GM12878 (cell line): ENCODE measurements around the gene MORC1. TPM values are rescaled to one million over a fixed set of nuclear protein-coding genes. Genes with fewer than 3 reads are reported as not detected.

Source experiments
- ATAC-seq: fragments of 200-7000 bp; cut with Tn5 transposase; 3 replicates; pipeline ENCODE4 v1.9.1; 2020; ENCODE audit warnings: mild to moderate bottlenecking, moderate library complexity
- BruUV-seq: library from RNA; stranded (reverse); fragments of 400-500 nt; replicated peaks from 2 replicates; lab custom pipeline; 2021; lab: Mats Ljungman, UMichigan
- CTCF ChIA-PET: fragments of 300-600 bp; sonication (Branson Sonifier 250); formaldehyde crosslinking; extraction: SDS; loops from one replicate; lab custom pipeline; 2021; ENCODE audit warnings: inconsistent platforms; lab: Yijun Ruan, JAX
- POLR2A ChIA-PET: fragments of 350-600 bp; formaldehyde crosslinking; extraction: SDS; loops from one replicate; lab custom pipeline; 2021; ENCODE audit warnings: inconsistent platforms; lab: Charles Lee
- RAD21 ChIA-PET: fragments of 300-600 bp; sonication (Branson Sonifier 250); formaldehyde crosslinking; loops from one replicate; lab custom pipeline; 2023; ENCODE audit warnings: antibody characterized with exemption; ENCODE audit not compliant: unreplicated experiment; lab: Charles Lee
- SMC1A ChIA-PET: fragments of 300-600 bp; sonication (Branson Sonifier 250); formaldehyde crosslinking; loops from one replicate; lab custom pipeline; 2023; ENCODE audit not compliant: unreplicated experiment, uncharacterized antibody; lab: Charles Lee
- DNase-seq: peaks from one replicate; pipeline ENCODE4 v3.0.0-alpha.2; 2011; ENCODE audit warnings: low read depth, low spot score
- FAIRE-seq: peaks from 3 replicates; lab custom pipeline; 2011; peaks lifted over from hg19 to GRCh38; lab: Jason Lieb, UNC
- H2AFZ ChIP-seq: 2 replicates; pipeline ENCODE4 v1.6.0; 2011; ENCODE audit warnings: low read depth, low read length, control low read depth; ENCODE audit not compliant: control insufficient read depth
- H3K27ac ChIP-seq: 2 replicates; pipeline ENCODE4 v1.5.1; 2011; ENCODE audit warnings: control low read depth; ENCODE audit not compliant: control insufficient read depth, insufficient read depth
- H3K27me3 ChIP-seq, 2 experiments: replicated peaks in 1 of 2; 2 replicates each; pipeline versions ENCODE4 v1.6.0 to v1.6.1; 2011; ENCODE audit warnings: low read length in 1 of 2; ENCODE audit not compliant: control insufficient read depth in 2 of 2, insufficient read depth in 2 of 2
- H3K36me3 ChIP-seq, 2 experiments: 2 replicates each; pipeline ENCODE4 v1.5.1; 2011; ENCODE audit warnings: low read length in 1 of 2; ENCODE audit not compliant: control insufficient read depth in 2 of 2, insufficient read depth in 2 of 2
- H3K4me1 ChIP-seq: 2 replicates; pipeline ENCODE4 v1.6.1; 2011; ENCODE audit warnings: mild to moderate bottlenecking, low read length, moderate library complexity, mixed read lengths; ENCODE audit not compliant: control insufficient read depth, insufficient read depth
- H3K4me2 ChIP-seq: 2 replicates; pipeline ENCODE4 v1.6.0; 2011; ENCODE audit warnings: control low read depth; ENCODE audit not compliant: control insufficient read depth, insufficient read depth
- H3K4me3 ChIP-seq: fragments of 200-600 bp; sonication (generic); 2 replicates; pipeline ENCODE4 v1.5.1; 2016
- H3K79me2 ChIP-seq: 2 replicates; pipeline ENCODE4 v1.6.0; 2011; ENCODE audit warnings: low read length; ENCODE audit not compliant: control insufficient read depth, insufficient read depth
- H3K9ac ChIP-seq: 2 replicates; pipeline ENCODE4 v1.8.0; 2011; ENCODE audit warnings: low read length, control low read depth, mixed read lengths; ENCODE audit not compliant: control insufficient read depth, insufficient read depth
- H3K9me3 ChIP-seq: replicated peaks from 3 replicates; pipeline ENCODE4 v1.5.1; 2011; ENCODE audit warnings: mild to moderate bottlenecking, low read length; ENCODE audit not compliant: control insufficient read depth, insufficient read depth
- H4K20me1 ChIP-seq: 2 replicates; pipeline ENCODE4 v1.6.0; 2011; ENCODE audit not compliant: control insufficient read depth, insufficient read depth
- CHD2 ChIP-seq: IDR thresholded peaks from 2 replicates; pipeline ENCODE4 v1.6.1; 2011; ENCODE audit warnings: low read depth, low read length, improper control_type of control experiment, borderline replicate concordance
- EZH2 ChIP-seq: IDR thresholded peaks from 2 replicates; pipeline ENCODE4 v1.6.1; 2012; ENCODE audit warnings: low read depth, mild to moderate bottlenecking, control low read depth, inconsistent platforms, low read length, borderline replicate concordance; ENCODE audit not compliant: control insufficient read depth
- NR2C1 ChIP-seq: fragments of 450-650 bp; IDR thresholded peaks from 2 replicates; pipeline ENCODE4 v1.6.1; 2017; ENCODE audit warnings: antibody characterized with exemption, mild to moderate bottlenecking, moderate library complexity
- RAD51 ChIP-seq: fragments of 450-650 bp; IDR thresholded peaks from 2 replicates; pipeline ENCODE4 v1.6.1; 2016; ENCODE audit warnings: moderate library complexity, mild to moderate bottlenecking, inconsistent platforms
- SMAD5 ChIP-seq: IDR thresholded peaks from 2 replicates; pipeline ENCODE4 v1.6.1; 2016; ENCODE audit warnings: antibody characterized with exemption, low read depth
- ZBTB11 ChIP-seq: fragments of 450-650 bp; formaldehyde crosslinking; IDR thresholded peaks from 2 replicates; pipeline ENCODE4 v1.5.0; 2022; ENCODE audit warnings: mild to moderate bottlenecking, missing genetic modification characterization
- ZNF24 ChIP-seq: fragments of 450-650 bp; IDR thresholded peaks from 2 replicates; pipeline ENCODE4 v1.6.1; 2017; ENCODE audit warnings: antibody characterized with exemption, mild to moderate bottlenecking
- ZNF274 ChIP-seq: IDR thresholded peaks from one replicate; pipeline ENCODE4 v1.8.0; 2011; ENCODE audit not compliant: insufficient read length, insufficient read depth
- WGBS: methylation state at CpG from one replicate; pipeline ENCODE4 v1.1.6; 2016; ENCODE audit warnings: low lambda C conversion rate; ENCODE audit not compliant: insufficient replicate concordance, insufficient coverage; ENCODE audit errors: missing lambda C conversion rate; 5-methylcytosine and 5-hydroxymethylcytosine counted together
- in situ Hi-C: fragments of 300-500 bp; cut with MboI; formaldehyde crosslinking; loops from 9 replicates; pipeline ENCODE4 v1.14.3; 2018; ENCODE audit warnings: mixed read lengths
- intact Hi-C: fragments of 100-400 bp; cut with micrococcal nuclease; formaldehyde crosslinking; loops from one replicate; pipeline ENCODE4 v1.14.2; 2022; ENCODE audit not compliant: unreplicated experiment
- polyA plus RNA-seq, 11 experiments: library from polyadenylated mRNA; depleted of rRNA in 4 of 11; unstranded in 6 of 11; stranded (reverse) in 5 of 11; fragments of >200 nt; fragmentation: Nextera tagmentation in 4 of 11; fragmentation: Illumina TruSeq in 1 of 11; extraction: Ambion mirVana in 4 of 11; extraction: Trizol in 1 of 11; gene quantifications; 1 replicate in 1 of 11; 2 replicates in 10 of 11; pipeline versions ENCODE4 v1.2.1 to v1.2.3, GENCODE V29; 2011 to 2016; ENCODE audit warnings: inconsistent platforms in 2 of 11, missing spikeins in 2 of 11, low read depth in 1 of 11
- total RNA-seq, 4 experiments: library from RNA; depleted of rRNA in 3 of 4; stranded (reverse); fragments of >200 nt in 3 of 4; fragmentation: Illumina TruSeq in 1 of 4; extraction: Trizol in 1 of 4; gene quantifications; 2 replicates each; pipeline versions ENCODE4 v1.2.1 to v1.2.3, GENCODE V29; 2013 to 2021
- TF ChIP-seq, protein P1 (sequence below): fragments of 450-650 bp; IDR thresholded peaks from 2 replicates; pipeline ENCODE4 v1.6.1; 2017; ENCODE audit warnings: antibody characterized with exemption, mild to moderate bottlenecking, moderate library complexity

Gene MORC1
- total and polyA plus RNA-seq, 10 of the 15 experiments (the other 5 are each of a cell fraction or from before 2014, with no cell fraction given), result 0.18 TPM; not detected in 9

DNA sequence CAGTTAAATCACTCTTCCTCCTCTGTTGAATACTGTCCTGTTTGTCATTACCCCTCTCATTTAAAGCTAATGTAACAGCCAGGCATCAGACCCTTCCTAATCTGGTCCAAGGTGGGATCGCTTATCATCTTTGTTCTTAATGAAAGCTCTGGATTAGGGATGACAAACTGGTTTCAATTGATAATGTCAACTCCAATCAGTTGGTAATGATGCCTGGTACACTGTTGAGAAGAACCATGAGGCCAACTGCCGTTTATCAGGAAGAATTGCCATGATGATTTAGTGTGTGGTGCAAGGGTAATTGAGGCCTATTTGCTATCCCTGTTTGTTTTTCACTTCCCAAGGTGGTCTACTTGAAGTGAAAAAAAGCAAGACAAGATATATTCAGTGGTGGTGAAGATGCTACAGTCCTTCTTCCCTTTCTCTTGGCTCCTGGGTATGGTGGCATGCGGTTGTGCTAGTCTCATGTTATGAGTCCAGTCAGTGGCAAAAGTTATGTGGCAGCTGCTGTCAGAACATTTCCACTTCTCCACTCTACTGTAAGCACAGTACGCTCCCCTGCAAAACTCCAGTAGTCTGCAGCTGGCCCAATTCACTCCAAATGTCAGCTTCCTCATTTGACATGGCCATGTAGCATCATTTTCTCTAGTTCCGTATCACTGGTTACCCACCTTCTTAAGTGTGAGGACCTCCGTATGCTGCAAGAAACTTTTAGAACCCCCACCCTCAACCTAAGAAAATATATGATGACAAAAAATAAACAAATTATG lies 72.5 kb downstream of the MORC1 start:
- in situ Hi-C loops, result no loop called here
- Histone ChIP-seq H3K27ac (no peak overlapping the region), H3K36me3 (no peaks in the 10 kb centered on the region), H3K79me2 (no peaks in the 10 kb centered on the region), H3K4me3 (no peak overlapping the region), H3K27me3 (no peaks in the 10 kb centered on the region), H3K4me2 (no peak overlapping the region), H3K9ac (no peak overlapping the region), H3K9me3 (no peaks in the 10 kb centered on the region), H3K4me1 (no peaks in the 10 kb centered on the region), H2AFZ (no peak overlapping the region), H4K20me1 (no peaks in the 10 kb centered on the region)
- DNase-seq (no peak), FAIRE-seq (no peak), ATAC-seq (peak; percentile 34)
- ChIA-PET CTCF (interaction anchor here (0.9 to 2.2 kb wide), 3 partner anchors 22 to 37 kb away, joined by 3 to 9 read pairs (median 3); no protein-coding TSS in a partner anchor), POLR2A (no interaction called here), SMC1A (interaction anchor here (1.4 to 3.1 kb wide), 2 partner anchors 9 to 21 kb away, joined by 3 to 15 read pairs; no protein-coding TSS in a partner anchor), RAD21 (interaction anchor here (4.5 kb wide), 1 partner anchor 21 kb away, joined by 20 read pairs; no protein-coding TSS in a partner anchor)
- TF ChIP-seq, protein P1, sequence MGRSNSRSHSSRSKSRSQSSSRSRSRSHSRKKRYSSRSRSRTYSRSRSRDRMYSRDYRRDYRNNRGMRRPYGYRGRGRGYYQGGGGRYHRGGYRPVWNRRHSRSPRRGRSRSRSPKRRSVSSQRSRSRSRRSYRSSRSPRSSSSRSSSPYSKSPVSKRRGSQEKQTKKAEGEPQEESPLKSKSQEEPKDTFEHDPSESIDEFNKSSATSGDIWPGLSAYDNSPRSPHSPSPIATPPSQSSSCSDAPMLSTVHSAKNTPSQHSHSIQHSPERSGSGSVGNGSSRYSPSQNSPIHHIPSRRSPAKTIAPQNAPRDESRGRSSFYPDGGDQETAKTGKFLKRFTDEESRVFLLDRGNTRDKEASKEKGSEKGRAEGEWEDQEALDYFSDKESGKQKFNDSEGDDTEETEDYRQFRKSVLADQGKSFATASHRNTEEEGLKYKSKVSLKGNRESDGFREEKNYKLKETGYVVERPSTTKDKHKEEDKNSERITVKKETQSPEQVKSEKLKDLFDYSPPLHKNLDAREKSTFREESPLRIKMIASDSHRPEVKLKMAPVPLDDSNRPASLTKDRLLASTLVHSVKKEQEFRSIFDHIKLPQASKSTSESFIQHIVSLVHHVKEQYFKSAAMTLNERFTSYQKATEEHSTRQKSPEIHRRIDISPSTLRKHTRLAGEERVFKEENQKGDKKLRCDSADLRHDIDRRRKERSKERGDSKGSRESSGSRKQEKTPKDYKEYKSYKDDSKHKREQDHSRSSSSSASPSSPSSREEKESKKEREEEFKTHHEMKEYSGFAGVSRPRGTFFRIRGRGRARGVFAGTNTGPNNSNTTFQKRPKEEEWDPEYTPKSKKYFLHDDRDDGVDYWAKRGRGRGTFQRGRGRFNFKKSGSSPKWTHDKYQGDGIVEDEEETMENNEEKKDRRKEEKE, result no peak
- TF ChIP-seq NR2C1 (no peak), ZNF24 (no peak), CHD2 (no peak), ZBTB11 (CRISPR knock-in tag) (no peak), EZH2 (no peak), RAD51 (no peak), ZNF274 (no peak), SMAD5 (no peak)
- intact Hi-C loops, result no loop called here
- WGBS, result 51% methylated on average over 6 of the region's 6 CpGs
- no TSS peak for BruUV-seq
